Stimulated activated CD4-positive, alpha-beta T cell treated with anti-CD3 and anti-CD28 coated beads, Interleukin-1b, Interleukin-23, amount 100 ng/mL, for 24 hours (primary cell): ENCODE data around the gene PTTG2.

Experiments
- DNase-seq, 4 experiments: peaks; one replicate each; pipeline ENCODE4 v3.0.0-alpha.2; 2020; ENCODE audit warnings: low read depth in 4 of 4, low spot score in 1 of 4

Gene PTTG2

GRCh38 chr4:38005637-38006036 lies 45.4 kb downstream of the PTTG2 start:
- DNase-seq: no peak

GRCh38 chr4:38007645-38008044 lies 47.4 kb downstream of the PTTG2 start:
- no peak for DNase-seq

GRCh38 chr4:38008571-38009021 lies 48.4 kb downstream of the PTTG2 start:
- DNase-seq: no peak

GRCh38 chr4:38009421-38009820 lies 49.2 kb downstream of the PTTG2 start:
- DNase-seq: no peak

- no peak for DNase-seq
Measured at GRCh38 chr4:38009949-38010348, 49.8 kb downstream of the PTTG2 start.
